Panc1 (cell line): ENCODE results near the gene MYO1B. TPM values are rescaled to one million over a fixed set of nuclear protein-coding genes. Genes with fewer than 3 reads are reported as not detected.

ENCODE experiments used
- ATAC-seq: fragments of 200-7000 bp; cut with Tn5 transposase; 2 replicates; pipeline ENCODE4 v1.9.1; 2020; ENCODE audit warnings: mild to moderate bottlenecking, moderate library complexity
- BruUV-seq: library from RNA; stranded (reverse); fragments of 400-500 nt; replicated peaks from 2 replicates; lab custom pipeline; 2021; lab: Mats Ljungman, UMichigan
- CTCF ChIA-PET: fragments of 300-600 bp; sonication (Branson Sonifier 250); formaldehyde crosslinking; loops from one replicate; lab custom pipeline; 2022; ENCODE audit warnings: antibody characterized with exemption; lab: Charles Lee
- POLR2A ChIA-PET: fragments of 300-600 bp; sonication (Branson Sonifier 250); formaldehyde crosslinking; loops from one replicate; lab custom pipeline; 2022; ENCODE audit warnings: antibody characterized with exemption; lab: Charles Lee
- DNase-seq: peaks from one replicate; pipeline ENCODE4 v3.0.0-alpha.2; 2010; ENCODE audit warnings: low read depth, low spot score
- H3K27ac ChIP-seq: 2 replicates; pipeline ENCODE4 v1.5.1; 2011; ENCODE audit warnings: mild to moderate bottlenecking, low read length, inconsistent platforms
- H3K27me3 ChIP-seq: fragments of 200-500 bp; sonication (Bioruptor generic); 2 replicates; pipeline ENCODE4 v1.6.0; 2014; ENCODE audit warnings: low read length, inconsistent platforms; ENCODE audit not compliant: control insufficient read depth, insufficient read depth
- H3K36me3 ChIP-seq: fragments of 200-500 bp; sonication (Bioruptor generic); 2 replicates; pipeline ENCODE4 v1.5.1; 2014; ENCODE audit warnings: inconsistent platforms, mild to moderate bottlenecking, low read length, moderate library complexity; ENCODE audit not compliant: control insufficient read depth, insufficient read depth
- H3K4me1 ChIP-seq: 2 replicates; pipeline ENCODE4 v1.5.1; 2011; ENCODE audit warnings: inconsistent platforms, mild to moderate bottlenecking, low read length, moderate library complexity; ENCODE audit not compliant: control insufficient read depth, insufficient read depth
- H3K4me3 ChIP-seq, 2 experiments: 2 replicates each; pipeline ENCODE4 v1.5.1; 2011 to 2012; ENCODE audit warnings: low read depth in 2 of 2, low read length in 2 of 2, mild to moderate bottlenecking in 2 of 2, inconsistent platforms in 1 of 2, moderate library complexity in 1 of 2
- H3K9me3 ChIP-seq: fragments of 200-500 bp; sonication (Bioruptor generic); 2 replicates; pipeline ENCODE4 v1.5.1; 2014; ENCODE audit warnings: low read depth, mild to moderate bottlenecking, inconsistent platforms, low read length, moderate library complexity; ENCODE audit not compliant: control insufficient read depth, insufficient read depth
- CTCF ChIP-seq: fragments of 450-650 bp; IDR thresholded peaks from 2 replicates; pipeline ENCODE4 v1.5.1; 2017; ENCODE audit warnings: mild to moderate bottlenecking
- POLR2AphosphoS5 ChIP-seq: IDR thresholded peaks from 2 replicates; pipeline ENCODE4 v1.6.1; 2012; ENCODE audit warnings: mild to moderate bottlenecking, low read depth, low read length, moderate library complexity
- SIN3A ChIP-seq: IDR thresholded peaks from 2 replicates; pipeline ENCODE4 v1.6.1; 2012; ENCODE audit warnings: low read depth, mild to moderate bottlenecking, low read length, moderate library complexity, borderline replicate concordance; ENCODE audit not compliant: insufficient read depth
- TCF7L2 ChIP-seq: IDR thresholded peaks from 2 replicates; pipeline ENCODE4 v1.6.1; 2011; ENCODE audit warnings: mild to moderate bottlenecking, low read depth, low read length, inconsistent platforms
- in situ Hi-C: cut with HindIII; loops from 2 replicates; pipeline ENCODE4 v1.10.0; 2016; ENCODE audit warnings: low sequenced_read_pairs, low pct_unique_long_range_greater_than_20kb
- intact Hi-C: fragments of 100-400 bp; cut with micrococcal nuclease; formaldehyde crosslinking; loops from one replicate; pipeline ENCODE4 v1.10.0; 2022; ENCODE audit not compliant: unreplicated experiment
- total RNA-seq: library from RNA; stranded (reverse); gene quantifications from one replicate; pipeline ENCODE4 v1.2.1, GENCODE V29; 2021; ENCODE audit not compliant: unreplicated experiment
- TF ChIP-seq, protein P1 (sequence below), 2 experiments: IDR thresholded peaks; 2 replicates each; pipeline ENCODE4 v1.6.1; 2011 to 2012; ENCODE audit warnings: low read depth in 2 of 2, control low read depth in 1 of 2, low read length in 1 of 2, mild to moderate bottlenecking in 1 of 2, moderate library complexity in 1 of 2; ENCODE audit not compliant: insufficient read depth in 1 of 2

The MYO1B gene
- total RNA-seq, 1 experiment from 2014 or later = 51.5 TPM

DNA sequence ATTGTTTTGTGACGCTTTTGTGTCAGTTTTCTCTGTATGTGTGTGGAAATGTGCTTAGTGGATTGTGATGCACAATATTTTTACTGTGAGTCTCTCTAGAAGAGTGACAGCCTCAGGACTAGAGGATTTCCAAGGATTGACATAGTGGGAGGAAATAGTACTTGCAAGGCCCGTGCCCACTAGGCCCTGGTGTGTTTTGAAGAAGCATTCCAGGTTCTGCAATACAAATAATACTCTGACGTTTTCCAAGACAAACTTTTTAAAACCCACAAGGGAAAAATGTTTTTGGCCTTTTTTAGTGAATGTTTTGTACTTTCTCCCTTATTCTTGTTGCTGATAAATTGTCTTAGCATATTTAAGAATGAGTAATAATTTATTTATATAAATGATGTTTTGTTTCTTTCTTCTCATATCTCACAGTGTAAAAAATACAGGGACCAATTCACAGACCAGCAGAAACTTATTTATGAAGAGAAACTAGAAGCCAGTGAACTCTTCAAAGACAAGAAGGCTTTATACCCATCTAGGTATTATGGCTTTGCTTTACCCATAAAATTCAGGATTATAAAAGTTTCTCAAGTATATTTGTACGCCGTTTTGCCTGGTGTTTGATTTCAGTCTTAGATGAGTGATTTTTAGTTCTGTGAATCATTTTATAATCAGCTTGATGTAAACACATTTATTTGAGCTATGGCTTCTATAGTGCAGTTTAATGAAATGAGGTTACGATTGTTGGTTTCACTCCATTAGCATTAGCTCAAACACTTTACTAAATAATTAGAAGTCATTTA lies 165.6 kb downstream of the MYO1B start:
- H3K4me3 ChIP-seq = no peak overlapping the region
- no peak for ATAC-seq
- H3K27me3 ChIP-seq = no peaks in the 10 kb centered on the region
- H3K9me3 ChIP-seq = no peaks in the 10 kb centered on the region
- no TSS peak for BruUV-seq
- DNase-seq = no peak
- H3K27ac ChIP-seq = no peak overlapping the region
- ChIA-PET CTCF (no interaction called here), POLR2A (no interaction called here)
- no peaks in the 10 kb centered on the region for H3K4me1 ChIP-seq
- intact Hi-C loops = no loop called here
- H3K36me3 ChIP-seq = no peaks in the 10 kb centered on the region; the same call in 1 of the 2 replicates
- in situ Hi-C loops = no loop called here
- no peak for TF ChIP-seq TCF7L2
- TF ChIP-seq, protein P1, sequence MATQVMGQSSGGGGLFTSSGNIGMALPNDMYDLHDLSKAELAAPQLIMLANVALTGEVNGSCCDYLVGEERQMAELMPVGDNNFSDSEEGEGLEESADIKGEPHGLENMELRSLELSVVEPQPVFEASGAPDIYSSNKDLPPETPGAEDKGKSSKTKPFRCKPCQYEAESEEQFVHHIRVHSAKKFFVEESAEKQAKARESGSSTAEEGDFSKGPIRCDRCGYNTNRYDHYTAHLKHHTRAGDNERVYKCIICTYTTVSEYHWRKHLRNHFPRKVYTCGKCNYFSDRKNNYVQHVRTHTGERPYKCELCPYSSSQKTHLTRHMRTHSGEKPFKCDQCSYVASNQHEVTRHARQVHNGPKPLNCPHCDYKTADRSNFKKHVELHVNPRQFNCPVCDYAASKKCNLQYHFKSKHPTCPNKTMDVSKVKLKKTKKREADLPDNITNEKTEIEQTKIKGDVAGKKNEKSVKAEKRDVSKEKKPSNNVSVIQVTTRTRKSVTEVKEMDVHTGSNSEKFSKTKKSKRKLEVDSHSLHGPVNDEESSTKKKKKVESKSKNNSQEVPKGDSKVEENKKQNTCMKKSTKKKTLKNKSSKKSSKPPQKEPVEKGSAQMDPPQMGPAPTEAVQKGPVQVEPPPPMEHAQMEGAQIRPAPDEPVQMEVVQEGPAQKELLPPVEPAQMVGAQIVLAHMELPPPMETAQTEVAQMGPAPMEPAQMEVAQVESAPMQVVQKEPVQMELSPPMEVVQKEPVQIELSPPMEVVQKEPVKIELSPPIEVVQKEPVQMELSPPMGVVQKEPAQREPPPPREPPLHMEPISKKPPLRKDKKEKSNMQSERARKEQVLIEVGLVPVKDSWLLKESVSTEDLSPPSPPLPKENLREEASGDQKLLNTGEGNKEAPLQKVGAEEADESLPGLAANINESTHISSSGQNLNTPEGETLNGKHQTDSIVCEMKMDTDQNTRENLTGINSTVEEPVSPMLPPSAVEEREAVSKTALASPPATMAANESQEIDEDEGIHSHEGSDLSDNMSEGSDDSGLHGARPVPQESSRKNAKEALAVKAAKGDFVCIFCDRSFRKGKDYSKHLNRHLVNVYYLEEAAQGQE (IDR thresholded peaks at IDR 0.05; ENCODE audit: insufficient read depth in 1 of 2, low read depth in 2 of 2, low read length in 1 of 2) = no peak
- TF ChIP-seq POLR2AphosphoS5 = no peak

DNA sequence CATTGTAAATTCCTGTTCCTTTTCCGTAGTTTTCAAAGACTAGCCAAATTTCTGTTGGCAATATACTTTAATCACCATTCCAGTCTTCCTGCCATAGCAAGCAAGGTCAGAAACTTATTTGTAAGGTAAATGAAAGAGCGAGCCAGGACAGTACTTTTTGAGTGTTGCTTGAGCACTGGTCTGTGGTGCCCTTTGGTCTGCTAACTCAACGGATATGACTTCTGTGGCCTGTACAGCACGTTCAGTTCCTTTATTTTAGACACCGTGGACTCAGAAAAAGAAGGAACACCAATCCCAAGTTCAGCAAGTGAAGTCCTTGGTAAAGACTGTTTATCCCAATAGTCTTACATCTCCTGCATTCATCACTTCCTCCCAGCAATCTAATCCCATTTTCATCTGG lies 166.3 kb downstream of the MYO1B start:
- Histone ChIP-seq H3K27me3 (no peaks in the 10 kb centered on the region), H3K4me1 (no peaks in the 10 kb centered on the region), H3K27ac (no peak overlapping the region), H3K9me3 (no peaks in the 10 kb centered on the region), H3K36me3 (no peaks in the 10 kb centered on the region; the same call in 1 of the 2 replicates), H3K4me3 (no peak overlapping the region)
- no TSS peak for BruUV-seq
- ATAC-seq (no peak), DNase-seq (no peak)
- no peak for TF ChIP-seq SIN3A
- TF ChIP-seq, protein P1 (IDR thresholded peaks at IDR 0.05; ENCODE audit: insufficient read depth in 1 of 2, low read depth in 2 of 2, low read length in 1 of 2) = no peak
- no peak for TF ChIP-seq CTCF
- TF ChIP-seq TCF7L2 = no peak
- TF ChIP-seq POLR2AphosphoS5 = no peak
- intact Hi-C loops = no loop called here
- ChIA-PET CTCF (no interaction called here), POLR2A (no interaction called here)
- in situ Hi-C loops = no loop called here
